ENCODE data around the gene CPSF4L. TPM values are rescaled to one million over a fixed set of nuclear protein-coding genes. Genes with fewer than 3 reads are reported as not detected.
A peak's percentile ranks its signal among the peaks of the same experiment; 100 is the strongest.

Gene CPSF4L
- total and polyA plus RNA-seq, 2 experiments from 2014 or later, result not detected

GRCh38 chr17:73262676-73263642 lies 1.3 kb upstream of the CPSF4L start:
- Histone ChIP-seq H3K9me3 (ENCODE audit: low read depth) (no peaks in the 10 kb centered on the region), H2AFZ (no peak overlapping the region), H3K4me3 (no peak overlapping the region), H3K4me2 (peak overlapping the region; percentile 69), H4K20me1 (ENCODE audit: insufficient read depth, poor library complexity, severe bottlenecking) (no peaks in the 10 kb centered on the region), H3K27ac (peak overlapping the region; percentile 94), H3K4me1 (ENCODE audit: insufficient read depth) (peaks cover 21% of the 10 kb centered on the region), H3K36me3 (replicated peaks; ENCODE audit: insufficient read depth, low read depth) (no peaks in the 10 kb centered on the region), H3K27me3 (no peaks in the 10 kb centered on the region), H3K79me2 (no peaks in the 10 kb centered on the region), H3K9me2 (replicated peaks; ENCODE audit: insufficient read depth) (no peaks in the 10 kb centered on the region)
- 65% methylated on average over 12 of the region's 12 CpGs for WGBS (ENCODE audit: low lambda C conversion rate, missing lambda C conversion rate)
- no peak for TF ChIP-seq EZH2 (IDR thresholded peaks at IDR 0.05; ENCODE audit: borderline replicate concordance)
- TF ChIP-seq, protein P1, sequence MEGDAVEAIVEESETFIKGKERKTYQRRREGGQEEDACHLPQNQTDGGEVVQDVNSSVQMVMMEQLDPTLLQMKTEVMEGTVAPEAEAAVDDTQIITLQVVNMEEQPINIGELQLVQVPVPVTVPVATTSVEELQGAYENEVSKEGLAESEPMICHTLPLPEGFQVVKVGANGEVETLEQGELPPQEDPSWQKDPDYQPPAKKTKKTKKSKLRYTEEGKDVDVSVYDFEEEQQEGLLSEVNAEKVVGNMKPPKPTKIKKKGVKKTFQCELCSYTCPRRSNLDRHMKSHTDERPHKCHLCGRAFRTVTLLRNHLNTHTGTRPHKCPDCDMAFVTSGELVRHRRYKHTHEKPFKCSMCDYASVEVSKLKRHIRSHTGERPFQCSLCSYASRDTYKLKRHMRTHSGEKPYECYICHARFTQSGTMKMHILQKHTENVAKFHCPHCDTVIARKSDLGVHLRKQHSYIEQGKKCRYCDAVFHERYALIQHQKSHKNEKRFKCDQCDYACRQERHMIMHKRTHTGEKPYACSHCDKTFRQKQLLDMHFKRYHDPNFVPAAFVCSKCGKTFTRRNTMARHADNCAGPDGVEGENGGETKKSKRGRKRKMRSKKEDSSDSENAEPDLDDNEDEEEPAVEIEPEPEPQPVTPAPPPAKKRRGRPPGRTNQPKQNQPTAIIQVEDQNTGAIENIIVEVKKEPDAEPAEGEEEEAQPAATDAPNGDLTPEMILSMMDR (IDR thresholded peaks at IDR 0.05; ENCODE audit: poor library complexity), result no peak
- no peak for TF ChIP-seq EZH2phosphoT487 (IDR thresholded peaks at IDR 0.05; ENCODE audit: low read depth, severe bottlenecking, unreplicated experiment)
- DNase-seq (ENCODE audit: low spot score), result no peak

DNA sequence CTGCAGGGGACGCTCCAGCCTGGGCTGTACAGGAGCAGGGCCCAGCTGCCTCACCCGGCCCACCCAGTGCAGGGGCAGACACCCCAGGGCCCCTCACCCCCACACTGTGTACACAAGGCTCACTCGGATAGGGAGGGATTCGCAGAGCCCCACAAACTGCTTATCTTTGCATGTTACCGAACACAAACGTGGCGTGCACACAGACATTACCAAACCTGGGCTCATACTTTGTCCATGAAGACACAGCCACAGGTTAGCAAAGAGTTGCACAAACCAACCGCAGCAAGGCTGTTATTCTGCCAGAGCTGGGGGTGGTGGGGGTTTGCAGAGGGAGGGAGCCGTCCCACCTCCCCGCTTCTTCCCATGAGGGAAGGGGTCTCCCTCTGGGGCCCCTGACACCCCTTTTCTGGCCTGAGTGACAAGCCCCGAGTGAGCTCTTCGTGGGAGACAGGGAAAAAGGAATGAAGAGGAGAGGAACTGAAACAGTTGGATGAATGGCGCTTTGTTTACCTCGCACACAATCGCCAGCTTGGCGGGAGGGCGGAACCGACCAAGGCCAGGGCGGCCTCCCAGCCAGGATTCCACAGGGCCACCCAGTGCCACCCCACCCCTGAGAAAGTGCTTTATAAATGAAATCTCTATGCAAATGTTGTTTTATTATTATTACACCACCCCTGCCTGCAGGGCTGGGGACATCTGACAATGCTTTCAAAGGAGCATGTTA lies 434 bp upstream of the CPSF4L start:
- no peaks in the 10 kb centered on the region for H3K9me2 ChIP-seq (replicated peaks; ENCODE audit: insufficient read depth)
- H4K20me1 ChIP-seq (ENCODE audit: insufficient read depth, poor library complexity, severe bottlenecking), result no peaks in the 10 kb centered on the region
- DNase-seq (ENCODE audit: low spot score), result peak; percentile 63
- no peaks in the 10 kb centered on the region for H3K9me3 ChIP-seq (ENCODE audit: low read depth)
- H3K4me3 ChIP-seq, result no peak overlapping the region
- TF ChIP-seq EZH2 (IDR thresholded peaks at IDR 0.05; ENCODE audit: borderline replicate concordance) (no peak), EZH2phosphoT487 (IDR thresholded peaks at IDR 0.05; ENCODE audit: low read depth, severe bottlenecking, unreplicated experiment) (no peak)
- TF ChIP-seq, protein P1 (IDR thresholded peaks at IDR 0.05; ENCODE audit: poor library complexity), result no peak
- 39% methylated on average over 17 of the region's 19 CpGs for WGBS (ENCODE audit: low lambda C conversion rate, missing lambda C conversion rate)
- H3K4me2 ChIP-seq, result peak overlapping the region; percentile 69
- no peaks in the 10 kb centered on the region for H3K36me3 ChIP-seq (replicated peaks; ENCODE audit: insufficient read depth, low read depth)
- H3K4me1 ChIP-seq (ENCODE audit: insufficient read depth), result peaks cover 21% of the 10 kb centered on the region
- no peaks in the 10 kb centered on the region for H3K27me3 ChIP-seq
- no peaks in the 10 kb centered on the region for H3K79me2 ChIP-seq
- H2AFZ ChIP-seq, result peak overlapping the region; percentile 32
- peak overlapping the region; percentile 94 for H3K27ac ChIP-seq

- Histone ChIP-seq H3K4me2 (no peak overlapping the region), H3K79me2 (no peaks in the 10 kb centered on the region), H3K27me3 (no peaks in the 10 kb centered on the region), H3K4me3 (no peak overlapping the region), H4K20me1 (ENCODE audit: insufficient read depth, poor library complexity, severe bottlenecking) (no peaks in the 10 kb centered on the region), H3K9me2 (replicated peaks; ENCODE audit: insufficient read depth) (no peaks in the 10 kb centered on the region), H3K9me3 (ENCODE audit: low read depth) (no peaks in the 10 kb centered on the region), H3K4me1 (ENCODE audit: insufficient read depth) (peaks cover 18% of the 10 kb centered on the region), H3K36me3 (replicated peaks; ENCODE audit: insufficient read depth, low read depth) (no peaks in the 10 kb centered on the region), H3K27ac (no peak overlapping the region), H2AFZ (no peak overlapping the region)
- DNase-seq (ENCODE audit: low spot score), result no peak
- WGBS (ENCODE audit: low lambda C conversion rate, missing lambda C conversion rate), result 91% methylated on average over 6 of the region's 6 CpGs
- TF ChIP-seq, protein P1 (IDR thresholded peaks at IDR 0.05; ENCODE audit: poor library complexity), result no peak
- TF ChIP-seq EZH2 (IDR thresholded peaks at IDR 0.05; ENCODE audit: borderline replicate concordance) (no peak), EZH2phosphoT487 (IDR thresholded peaks at IDR 0.05; ENCODE audit: low read depth, severe bottlenecking, unreplicated experiment) (no peak)
These were observed 4.2 kb downstream of the CPSF4L start for GRCh38 chr17:73257516-73257915.
